ENCODE data around the gene WASHC2A.
"Not testable (repeated sequence)": the region's sequence is repeated elsewhere in the genome, so short reads cannot be mapped to it uniquely, and the experiment has no call there.

WASHC2A gene

DNA sequence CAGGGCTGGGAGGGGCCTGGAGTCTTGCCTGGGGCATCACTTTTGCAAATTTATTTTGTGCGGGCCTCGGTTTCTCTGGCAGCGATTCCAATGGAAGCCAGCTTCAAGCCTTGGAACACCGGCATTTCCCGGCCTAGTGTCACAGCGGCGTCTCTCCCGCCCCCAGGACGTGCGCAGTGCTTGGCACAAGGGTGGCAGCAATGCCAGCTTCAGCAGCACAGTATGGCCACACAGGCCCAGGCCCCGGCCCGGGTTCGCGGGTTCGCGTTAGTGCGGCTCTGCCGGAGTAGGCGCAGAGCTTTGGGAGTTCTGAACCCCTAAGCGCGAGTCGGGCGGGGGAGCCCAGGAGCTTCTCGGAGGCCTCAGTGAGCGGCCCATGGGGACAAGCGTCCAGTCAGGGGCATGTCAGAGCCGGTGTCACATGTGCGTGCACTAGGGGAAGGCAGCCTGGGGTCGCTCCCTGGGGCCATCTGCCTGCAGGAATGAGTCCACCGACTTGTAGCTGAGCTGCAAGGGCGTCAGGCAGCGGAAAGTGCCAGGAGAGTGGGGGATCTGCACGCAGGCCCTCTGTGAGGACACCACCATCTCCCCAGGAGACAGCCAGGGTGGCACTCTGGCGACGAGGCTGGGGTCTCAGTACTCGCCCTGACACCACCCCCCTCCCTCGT is 42.9 kb upstream of the WASHC2A start:
- H3K27ac ChIP-seq (ENCODE audit: low read length, poor library complexity, severe bottlenecking); DNase-seq: not testable (repeated sequence)

DNA sequence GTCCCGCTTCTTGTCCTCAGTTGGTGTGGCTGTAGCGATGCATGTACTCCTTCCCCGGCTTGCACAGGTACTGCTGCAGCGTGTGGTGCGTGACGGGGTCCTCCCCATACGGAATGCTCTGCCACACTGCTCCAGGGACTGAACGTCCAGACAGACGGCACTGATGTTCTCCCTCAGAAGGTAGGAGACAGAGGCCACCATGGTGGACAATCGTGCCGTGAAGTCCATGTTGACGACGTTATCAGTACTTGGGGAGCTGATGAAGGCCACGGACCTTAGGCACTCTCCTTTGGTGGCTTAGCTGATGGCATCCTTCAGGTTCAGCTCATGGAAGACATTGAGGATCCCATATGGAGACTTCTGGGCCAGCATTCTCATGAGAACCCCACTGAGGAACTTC is 42.1 kb upstream of the WASHC2A start:
- H3K4me1 ChIP-seq (ENCODE audit: control insufficient read depth, insufficient read depth, low read depth, low read length) = no peaks in the 10 kb centered on the region
- no peak overlapping the region for H4K8ac ChIP-seq (ENCODE audit: low read length)
- no peaks in the 10 kb centered on the region for H3K9me3 ChIP-seq (ENCODE audit: control insufficient read depth, low read length)
- no peak overlapping the region for H3K4me2 ChIP-seq (ENCODE audit: low read length, poor library complexity, severe bottlenecking)
- peaks cover 4 to 60% of the 10 kb centered on the region in 2 experiments for H3K27me3 ChIP-seq (ENCODE audit: control insufficient read depth in 1 of 2, insufficient read depth in 1 of 2, low read length in 2 of 2)
- H2BK12ac ChIP-seq (ENCODE audit: low read length in 2 of 2) = no peak overlapping the region
- H3K4ac ChIP-seq (ENCODE audit: low read depth in 1 of 2, low read length in 2 of 2) = no peak overlapping the region
- H2AK5ac ChIP-seq (ENCODE audit: low read length, severe bottlenecking) = no peak overlapping the region
- DNase-seq = no peak
- H3K9ac ChIP-seq (ENCODE audit: low read length) = no peak overlapping the region
- H2AFZ ChIP-seq (ENCODE audit: low read depth, low read length) = no peak overlapping the region
- no peak overlapping the region for H3K4me3 ChIP-seq (ENCODE audit: insufficient read depth in 1 of 2, low read depth in 1 of 2, low read length in 2 of 2)
- no peak overlapping the region for H4K91ac ChIP-seq (ENCODE audit: low read length)
- H2BK120ac ChIP-seq (ENCODE audit: low read depth, low read length) = no peak overlapping the region
- no peak overlapping the region for H3K14ac ChIP-seq (ENCODE audit: low read length in 2 of 2)
- no peak overlapping the region for H3K27ac ChIP-seq (ENCODE audit: low read length, poor library complexity, severe bottlenecking)
- no peaks in the 10 kb centered on the region for H3K79me1 ChIP-seq (replicated peaks; ENCODE audit: low read length, poor library complexity, severe bottlenecking)
- no peak overlapping the region for H3K23ac ChIP-seq (ENCODE audit: low read length in 2 of 2)
- H2BK15ac ChIP-seq (ENCODE audit: low read depth, poor library complexity, severe bottlenecking) = no peak overlapping the region
- H2BK5ac ChIP-seq (ENCODE audit: low read depth, low read length, poor library complexity, severe bottlenecking) = no peak overlapping the region
- WGBS = 94% methylated on average over 14 of the region's 14 CpGs
- no peak overlapping the region for H3K18ac ChIP-seq (ENCODE audit: low read depth in 1 of 2, low read length in 2 of 2)
- H3K36me3 ChIP-seq (ENCODE audit: control insufficient read depth in 1 of 2, insufficient read depth in 2 of 2, low read depth in 1 of 2, low read length in 2 of 2) = no peaks in the 10 kb centered on the region

More for the DNA sequence above, 42.9 kb upstream of the WASHC2A start:
- peaks cover 4 to 58% of the 10 kb centered on the region in 2 experiments for H3K27me3 ChIP-seq (ENCODE audit: control insufficient read depth in 1 of 2, insufficient read depth in 1 of 2, low read length in 2 of 2)
- not testable (repeated sequence) for H3K9ac ChIP-seq (ENCODE audit: low read length); H3K4me2 ChIP-seq (ENCODE audit: low read length, poor library complexity, severe bottlenecking); H2BK120ac ChIP-seq (ENCODE audit: low read depth, low read length); H2BK12ac ChIP-seq (ENCODE audit: low read length in 2 of 2); H2BK15ac ChIP-seq (ENCODE audit: low read depth, poor library complexity, severe bottlenecking); H2AK5ac ChIP-seq (ENCODE audit: low read length, severe bottlenecking); H3K79me1 ChIP-seq (replicated peaks; ENCODE audit: low read length, poor library complexity, severe bottlenecking); H3K14ac ChIP-seq (ENCODE audit: low read length in 2 of 2); H4K8ac ChIP-seq (ENCODE audit: low read length); H2AFZ ChIP-seq (ENCODE audit: low read depth, low read length); H3K18ac ChIP-seq (ENCODE audit: low read depth in 1 of 2, low read length in 2 of 2); H3K9me3 ChIP-seq (ENCODE audit: control insufficient read depth, low read length); H3K36me3 ChIP-seq (ENCODE audit: control insufficient read depth in 1 of 2, insufficient read depth in 2 of 2, low read depth in 1 of 2, low read length in 2 of 2); H3K4ac ChIP-seq (ENCODE audit: low read depth in 1 of 2, low read length in 2 of 2); H4K91ac ChIP-seq (ENCODE audit: low read length); H2BK5ac ChIP-seq (ENCODE audit: low read depth, low read length, poor library complexity, severe bottlenecking); H3K4me3 ChIP-seq (ENCODE audit: insufficient read depth in 1 of 2, low read depth in 1 of 2, low read length in 2 of 2); H3K4me1 ChIP-seq (ENCODE audit: control insufficient read depth, insufficient read depth, low read depth, low read length); H3K23ac ChIP-seq (ENCODE audit: low read length in 2 of 2)
- WGBS = 94% methylated on average over 20 of the region's 37 CpGs

DNA sequence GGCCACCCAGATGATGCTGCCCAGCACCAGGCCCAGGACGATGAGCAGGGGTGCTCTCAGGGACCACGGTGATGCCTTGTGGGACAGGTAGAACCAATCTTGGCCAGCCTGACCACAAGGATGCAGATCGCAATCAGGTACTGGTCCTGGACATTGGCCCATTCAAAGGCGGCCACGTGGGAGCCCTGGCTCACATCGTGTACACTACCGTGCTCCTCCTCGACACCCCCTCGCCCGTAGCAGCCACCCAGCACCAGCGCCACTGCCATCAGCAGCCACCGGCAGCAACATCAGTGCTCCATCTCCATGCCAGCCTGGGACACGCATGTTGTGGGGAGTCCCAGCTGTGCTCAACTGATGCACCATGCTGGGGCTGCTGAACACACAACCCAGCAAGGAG is 40.6 kb upstream of the WASHC2A start:
- DNase-seq = no peak
- Histone ChIP-seq H3K27me3 (ENCODE audit: control insufficient read depth in 1 of 2, insufficient read depth in 1 of 2, low read length in 2 of 2) (peaks cover 4 to 60% of the 10 kb centered on the region in 2 experiments), H3K18ac (ENCODE audit: low read depth in 1 of 2, low read length in 2 of 2) (no peak overlapping the region), H3K79me1 (replicated peaks; ENCODE audit: low read length, poor library complexity, severe bottlenecking) (no peaks in the 10 kb centered on the region), H3K9me3 (ENCODE audit: control insufficient read depth, low read length) (no peaks in the 10 kb centered on the region), H2BK15ac (ENCODE audit: low read depth, poor library complexity, severe bottlenecking) (no peak overlapping the region), H2BK5ac (ENCODE audit: low read depth, low read length, poor library complexity, severe bottlenecking) (no peak overlapping the region), H3K27ac (ENCODE audit: low read length, poor library complexity, severe bottlenecking) (no peak overlapping the region), H2BK12ac (ENCODE audit: low read length in 2 of 2) (no peak overlapping the region), H3K23ac (ENCODE audit: low read length in 2 of 2) (no peak overlapping the region), H3K4me2 (ENCODE audit: low read length, poor library complexity, severe bottlenecking) (no peak overlapping the region), H3K4me1 (ENCODE audit: control insufficient read depth, insufficient read depth, low read depth, low read length) (no peaks in the 10 kb centered on the region), H3K36me3 (ENCODE audit: control insufficient read depth in 1 of 2, insufficient read depth in 2 of 2, low read depth in 1 of 2, low read length in 2 of 2) (no peaks in the 10 kb centered on the region), H3K14ac (ENCODE audit: low read length in 2 of 2) (no peak overlapping the region), H3K4ac (ENCODE audit: low read depth in 1 of 2, low read length in 2 of 2) (no peak overlapping the region), H2BK120ac (ENCODE audit: low read depth, low read length) (no peak overlapping the region), H4K8ac (ENCODE audit: low read length) (no peak overlapping the region), H3K9ac (ENCODE audit: low read length) (no peak overlapping the region), H4K91ac (ENCODE audit: low read length) (no peak overlapping the region), H2AFZ (ENCODE audit: low read depth, low read length) (no peak overlapping the region), H3K4me3 (ENCODE audit: insufficient read depth in 1 of 2, low read depth in 1 of 2, low read length in 2 of 2) (no peak overlapping the region), H2AK5ac (ENCODE audit: low read length, severe bottlenecking) (no peak overlapping the region)
- WGBS = 91% methylated on average over 13 of the region's 13 CpGs

DNA sequence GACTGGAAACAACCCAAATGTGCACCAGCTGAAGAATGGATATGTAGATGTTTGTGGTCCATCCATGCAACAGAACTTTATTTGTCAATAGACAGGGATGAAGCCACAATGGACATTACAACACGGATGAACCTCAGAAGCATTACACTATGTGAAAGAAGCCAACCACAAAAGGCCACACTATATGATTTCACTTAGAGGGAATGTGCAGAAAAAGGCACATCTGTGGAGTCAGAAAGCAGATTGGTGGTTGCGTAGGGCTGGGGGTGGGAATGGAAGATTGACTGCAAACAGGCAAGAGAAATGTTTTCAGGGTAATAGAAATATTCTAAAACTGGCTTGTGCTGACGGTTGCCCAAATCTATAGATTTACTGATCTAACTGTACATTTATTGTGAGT is 34.3 kb upstream of the WASHC2A start:
- Histone ChIP-seq H3K4me1 (ENCODE audit: control insufficient read depth, insufficient read depth, low read depth, low read length) (no peaks in the 10 kb centered on the region), H3K36me3 (ENCODE audit: control insufficient read depth in 1 of 2, insufficient read depth in 2 of 2, low read depth in 1 of 2, low read length in 2 of 2) (no peaks in the 10 kb centered on the region), H2AFZ (ENCODE audit: low read depth, low read length) (no peak overlapping the region), H2BK15ac (ENCODE audit: low read depth, poor library complexity, severe bottlenecking) (no peak overlapping the region), H3K79me1 (replicated peaks; ENCODE audit: low read length, poor library complexity, severe bottlenecking) (no peaks in the 10 kb centered on the region), H2BK12ac (ENCODE audit: low read length in 2 of 2) (no peak overlapping the region), H3K9me3 (ENCODE audit: control insufficient read depth, low read length) (no peaks in the 10 kb centered on the region), H3K9ac (ENCODE audit: low read length) (no peak overlapping the region), H3K14ac (ENCODE audit: low read length in 2 of 2) (no peak overlapping the region), H4K91ac (ENCODE audit: low read length) (no peak overlapping the region), H2BK5ac (ENCODE audit: low read depth, low read length, poor library complexity, severe bottlenecking) (no peak overlapping the region), H3K23ac (ENCODE audit: low read length in 2 of 2) (no peak overlapping the region), H3K18ac (ENCODE audit: low read depth in 1 of 2, low read length in 2 of 2) (no peak overlapping the region), H3K4me2 (ENCODE audit: low read length, poor library complexity, severe bottlenecking) (no peak overlapping the region), H2AK5ac (ENCODE audit: low read length, severe bottlenecking) (no peak overlapping the region), H4K8ac (ENCODE audit: low read length) (no peak overlapping the region), H3K4me3 (ENCODE audit: insufficient read depth in 1 of 2, low read depth in 1 of 2, low read length in 2 of 2) (no peak overlapping the region), H3K27ac (ENCODE audit: low read length, poor library complexity, severe bottlenecking) (no peak overlapping the region), H2BK120ac (ENCODE audit: low read depth, low read length) (no peak overlapping the region), H3K27me3 (ENCODE audit: control insufficient read depth in 1 of 2, insufficient read depth in 1 of 2, low read length in 2 of 2) (peaks cover 0 to 18% of the 10 kb centered on the region in 2 experiments), H3K4ac (ENCODE audit: low read depth in 1 of 2, low read length in 2 of 2) (no peak overlapping the region)
- DNase-seq = peak; percentile 65
- WGBS = 91% methylated on average over 1 of the region's 3 CpGs
